GM18868 (cell line): Measurements from ENCODE around the gene THADA.
"Not testable (repeated sequence)": the region's sequence is repeated elsewhere in the genome, so short reads cannot be mapped to it uniquely, and the experiment has no call there.

ENCODE experiments used
- ATAC-seq: cut with Tn5 transposase; IDR thresholded peaks from one replicate; pipeline ENCODE4 v1.9.1; 2021; ENCODE audit warnings: mild to moderate bottlenecking, moderate library complexity; ENCODE audit not compliant: unreplicated experiment

Gene THADA, protein sequence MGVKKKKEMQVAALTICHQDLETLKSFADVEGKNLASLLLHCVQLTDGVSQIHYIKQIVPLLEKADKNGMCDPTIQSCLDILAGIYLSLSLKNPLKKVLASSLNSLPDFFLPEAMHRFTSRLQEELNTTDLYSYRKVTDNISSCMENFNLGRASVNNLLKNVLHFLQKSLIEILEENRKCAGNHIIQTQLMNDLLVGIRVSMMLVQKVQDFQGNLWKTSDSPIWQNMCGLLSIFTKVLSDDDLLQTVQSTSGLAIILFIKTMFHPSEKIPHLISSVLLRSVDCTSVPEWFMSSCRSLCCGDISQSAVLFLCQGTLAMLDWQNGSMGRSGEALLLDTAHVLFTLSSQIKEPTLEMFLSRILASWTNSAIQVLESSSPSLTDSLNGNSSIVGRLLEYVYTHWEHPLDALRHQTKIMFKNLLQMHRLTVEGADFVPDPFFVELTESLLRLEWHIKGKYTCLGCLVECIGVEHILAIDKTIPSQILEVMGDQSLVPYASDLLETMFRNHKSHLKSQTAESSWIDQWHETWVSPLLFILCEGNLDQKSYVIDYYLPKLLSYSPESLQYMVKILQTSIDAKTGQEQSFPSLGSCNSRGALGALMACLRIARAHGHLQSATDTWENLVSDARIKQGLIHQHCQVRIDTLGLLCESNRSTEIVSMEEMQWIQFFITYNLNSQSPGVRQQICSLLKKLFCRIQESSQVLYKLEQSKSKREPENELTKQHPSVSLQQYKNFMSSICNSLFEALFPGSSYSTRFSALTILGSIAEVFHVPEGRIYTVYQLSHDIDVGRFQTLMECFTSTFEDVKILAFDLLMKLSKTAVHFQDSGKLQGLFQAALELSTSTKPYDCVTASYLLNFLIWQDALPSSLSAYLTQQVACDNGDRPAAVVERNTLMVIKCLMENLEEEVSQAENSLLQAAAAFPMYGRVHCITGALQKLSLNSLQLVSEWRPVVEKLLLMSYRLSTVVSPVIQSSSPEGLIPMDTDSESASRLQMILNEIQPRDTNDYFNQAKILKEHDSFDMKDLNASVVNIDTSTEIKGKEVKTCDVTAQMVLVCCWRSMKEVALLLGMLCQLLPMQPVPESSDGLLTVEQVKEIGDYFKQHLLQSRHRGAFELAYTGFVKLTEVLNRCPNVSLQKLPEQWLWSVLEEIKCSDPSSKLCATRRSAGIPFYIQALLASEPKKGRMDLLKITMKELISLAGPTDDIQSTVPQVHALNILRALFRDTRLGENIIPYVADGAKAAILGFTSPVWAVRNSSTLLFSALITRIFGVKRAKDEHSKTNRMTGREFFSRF (N-terminal part only)

DNA sequence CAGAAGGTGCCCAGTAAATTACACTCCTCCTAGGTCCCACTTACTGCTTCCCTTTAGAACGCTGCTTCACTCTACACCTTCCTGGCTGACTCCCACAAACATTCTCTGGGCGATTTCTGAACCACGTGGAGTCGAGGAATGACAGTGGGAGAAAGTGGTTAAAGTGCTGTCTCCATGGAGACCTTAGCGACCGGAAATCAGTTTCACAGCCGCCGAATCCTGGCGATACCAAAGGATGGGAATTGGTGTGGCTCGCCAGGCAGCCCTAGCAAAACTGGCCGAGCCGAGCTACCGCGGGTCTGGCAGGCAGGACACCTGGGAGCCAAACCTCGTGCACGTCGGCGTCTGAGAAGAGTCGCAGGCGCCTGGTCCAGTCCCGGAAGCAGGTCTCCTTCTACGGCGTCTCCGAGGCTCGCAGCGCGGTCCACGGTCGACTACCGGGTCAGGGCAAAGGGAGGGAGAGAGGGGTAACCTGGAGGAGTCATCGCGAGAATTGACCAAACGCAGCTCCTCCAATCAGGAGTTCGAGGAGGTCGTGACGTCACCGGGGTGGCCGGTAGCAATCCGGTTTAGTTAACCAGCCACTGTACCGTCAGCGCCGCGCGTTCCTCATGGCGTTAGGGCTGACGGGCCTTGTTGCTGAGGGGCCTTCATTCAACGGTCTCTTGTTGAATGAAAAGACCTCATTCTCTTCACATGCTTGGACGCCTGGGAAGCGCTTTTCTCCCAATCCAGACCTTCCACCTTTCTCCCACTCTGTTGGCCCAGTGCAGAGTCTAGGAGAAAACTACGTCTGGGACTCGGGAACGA lies at the start of gene THADA:
TSS of gene THADA (minus strand) at position 436 of the 810 bp plus-strand sequence. CDS start 3,646 bp downstream, outside the sequence.
- ATAC-seq: peak; percentile 97

DNA sequence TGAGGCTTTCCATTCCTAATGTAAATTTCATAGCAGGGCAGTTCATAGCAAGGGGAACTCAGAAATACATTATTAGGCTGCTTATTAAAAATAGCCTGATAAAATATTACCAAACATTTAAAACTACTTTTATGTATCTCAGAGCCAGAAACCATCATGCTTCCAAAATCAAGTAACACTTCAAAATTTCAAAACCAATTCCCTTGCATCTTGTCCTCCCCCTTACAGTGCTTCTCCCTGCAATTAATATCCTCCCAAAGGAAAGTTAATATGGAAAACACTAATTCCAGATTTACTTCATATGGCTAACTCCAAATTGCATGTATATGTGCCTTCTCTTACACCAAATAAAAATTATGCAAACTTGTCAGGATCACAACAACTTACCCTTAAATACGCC lies 47.8 kb upstream of the THADA start:
- no peak for ATAC-seq

DNA sequence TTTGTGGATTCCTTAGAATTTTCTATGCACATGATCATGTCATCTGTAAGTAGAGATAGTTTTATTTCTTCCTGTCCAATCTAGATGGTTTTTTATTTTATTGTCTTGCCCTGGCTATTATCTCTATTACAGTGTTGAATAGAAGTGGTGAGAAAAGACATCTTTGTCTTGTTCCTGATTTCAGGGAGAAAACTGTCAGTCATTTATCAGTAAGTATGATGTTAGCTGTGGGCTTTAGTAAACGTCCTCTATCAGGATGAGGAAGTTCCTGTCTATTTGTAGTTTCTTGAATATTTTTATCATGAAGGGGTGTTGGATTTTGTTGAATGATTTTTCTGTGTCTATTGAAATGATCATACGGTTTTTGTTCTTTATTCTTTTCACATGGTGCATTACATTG lies 46.5 kb upstream of the THADA start:
- no peak for ATAC-seq

DNA sequence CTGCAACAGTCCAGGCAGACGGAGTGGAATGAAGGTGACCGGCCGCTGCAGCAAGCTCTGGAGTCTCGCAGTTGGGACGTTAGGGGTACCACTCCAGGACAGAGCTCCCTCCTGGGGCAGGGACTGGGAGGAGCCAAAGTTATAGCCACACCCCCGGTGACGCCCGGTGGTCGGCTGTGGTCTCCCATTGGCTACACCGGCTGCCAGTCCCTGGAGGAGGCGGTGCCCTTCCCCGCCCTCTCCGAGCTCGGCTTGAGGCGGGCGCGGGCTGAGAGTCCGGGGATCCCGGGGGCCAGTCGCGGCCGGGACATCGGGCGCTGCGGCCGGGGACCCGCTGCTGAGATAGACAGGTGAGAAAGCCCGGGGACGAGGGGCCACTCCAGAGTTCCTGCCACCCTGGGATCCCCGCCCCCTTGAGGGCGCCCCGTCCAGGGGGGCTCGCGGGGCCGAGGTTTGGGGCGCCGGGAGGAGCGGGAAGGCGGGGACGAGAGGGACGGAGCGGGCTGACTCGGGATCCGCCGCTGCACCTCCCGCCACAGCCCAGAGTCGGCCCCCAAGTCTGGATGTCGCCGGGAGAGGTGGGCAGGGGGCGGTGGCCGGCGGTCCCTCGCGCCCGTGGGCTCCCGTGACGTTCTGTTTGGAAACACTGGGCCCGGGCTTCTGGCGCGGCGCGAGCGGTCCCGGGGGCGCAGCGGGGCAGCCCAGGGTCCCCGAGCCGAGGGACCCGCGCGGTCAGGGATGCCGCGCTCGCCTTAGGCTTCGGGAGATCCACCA lies 41.4 kb upstream of the THADA start, which contains the start of gene PLEKHH2:
TSS of gene PLEKHH2 (plus strand) at position 231 of the 774 bp plus-strand sequence. CDS start 7,414 bp downstream, outside the sequence.
- ATAC-seq: peak; percentile 100

DNA sequence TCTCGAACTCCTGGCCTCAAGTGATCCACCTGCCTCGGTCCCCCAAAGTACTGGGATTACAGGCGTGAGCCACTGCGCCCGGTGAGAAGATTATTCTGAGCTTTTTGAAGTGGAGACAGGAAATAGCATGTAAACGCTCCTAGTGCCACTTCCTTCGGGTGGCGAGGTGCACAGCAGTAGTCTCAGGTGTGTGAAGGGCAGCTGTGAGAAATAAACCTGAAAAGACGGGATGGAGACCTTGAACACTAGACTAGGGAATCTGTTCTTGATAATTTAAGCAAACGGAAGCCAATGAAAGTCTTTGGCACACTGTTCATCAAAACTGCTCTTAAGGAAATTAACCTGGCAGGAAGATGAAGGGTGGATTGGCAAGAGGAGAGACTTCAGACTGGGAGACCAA lies 40.8 kb upstream of the THADA start:
- no peak for ATAC-seq

DNA sequence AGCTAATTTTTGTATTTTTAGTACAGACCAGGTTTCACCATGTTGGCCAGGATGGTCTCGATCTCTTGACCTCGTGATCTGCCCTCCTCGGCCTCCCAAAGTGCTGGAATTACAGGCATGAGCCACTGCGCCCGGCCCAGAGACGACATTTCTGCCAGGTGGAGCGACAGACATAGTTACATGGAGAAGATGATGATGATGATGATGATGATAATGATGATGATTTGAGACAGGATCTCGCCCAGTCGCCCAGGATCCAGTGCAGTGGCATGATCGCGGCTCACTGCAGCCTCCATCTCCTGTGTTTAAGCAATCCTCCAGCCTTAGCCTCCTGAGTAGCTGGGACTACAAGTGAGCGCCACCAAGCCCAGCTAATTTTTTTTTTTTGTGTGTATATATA lies 40.3 kb upstream of the THADA start:
- ATAC-seq: not testable (repeated sequence)

DNA sequence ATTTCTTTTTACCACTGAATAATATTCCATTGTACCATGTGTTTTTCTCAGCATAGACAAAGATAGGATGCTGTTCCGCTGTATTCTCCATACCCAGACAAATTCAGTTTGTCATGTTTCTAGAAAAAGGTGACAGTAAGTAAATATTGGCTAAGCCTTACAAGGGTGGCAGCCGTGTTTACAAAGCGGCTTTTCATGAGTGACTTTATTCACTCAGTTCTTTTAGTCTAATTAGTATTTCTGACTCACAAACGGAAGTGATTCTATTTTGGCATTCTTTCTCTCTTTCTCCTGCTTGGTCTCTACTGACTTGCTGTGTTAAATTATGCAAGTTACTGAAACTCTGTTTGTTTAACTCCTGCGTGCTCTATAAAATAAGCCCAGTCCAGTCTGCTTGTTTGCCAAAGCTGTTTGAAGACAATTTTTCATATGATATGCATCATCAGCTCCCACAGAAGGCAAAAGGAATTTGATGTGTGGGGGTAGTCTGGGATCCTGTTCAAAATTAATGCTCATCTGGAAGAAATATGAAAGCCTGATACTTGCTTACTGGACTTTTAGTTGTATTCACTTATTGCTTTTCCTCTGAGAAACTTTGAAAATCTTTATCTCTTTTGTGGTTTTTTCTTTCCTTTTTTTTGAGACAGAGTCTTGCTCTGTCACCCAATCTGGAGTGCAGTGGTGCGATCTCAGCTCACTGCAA lies 38.9 kb upstream of the THADA start:
- no peak for ATAC-seq

DNA sequence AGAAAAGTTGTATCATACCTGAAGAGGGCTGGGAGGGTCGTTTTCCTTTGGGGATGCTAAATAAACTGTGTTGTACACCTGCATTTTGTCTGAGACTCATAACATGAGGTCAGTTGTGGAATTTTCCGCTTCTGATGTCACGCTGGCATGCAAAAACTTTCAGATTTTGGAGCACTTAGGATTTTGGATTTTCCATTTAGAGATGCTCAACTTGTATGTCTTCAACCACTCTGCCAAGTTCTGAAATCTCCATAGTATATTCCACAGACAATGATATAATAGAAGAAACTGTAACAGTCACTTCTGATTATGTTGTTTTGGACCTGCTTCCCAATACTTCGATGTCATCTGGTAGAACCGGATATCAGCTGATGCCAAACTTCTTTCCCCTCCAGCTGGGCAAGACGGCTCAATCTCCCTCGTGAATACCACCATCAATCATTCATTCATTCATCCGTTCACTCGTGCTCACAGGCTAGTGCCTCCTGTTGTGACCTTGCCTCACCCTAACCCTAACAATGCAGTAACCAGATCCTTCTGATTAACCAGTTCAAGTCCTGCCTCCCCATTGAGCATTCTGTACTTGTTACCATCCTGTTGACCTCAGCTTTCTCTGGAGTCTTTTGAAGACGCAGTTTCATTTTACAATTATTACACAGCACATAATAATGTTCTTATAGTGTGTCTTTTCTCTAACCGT lies 35.9 kb upstream of the THADA start:
- no peak for ATAC-seq

DNA sequence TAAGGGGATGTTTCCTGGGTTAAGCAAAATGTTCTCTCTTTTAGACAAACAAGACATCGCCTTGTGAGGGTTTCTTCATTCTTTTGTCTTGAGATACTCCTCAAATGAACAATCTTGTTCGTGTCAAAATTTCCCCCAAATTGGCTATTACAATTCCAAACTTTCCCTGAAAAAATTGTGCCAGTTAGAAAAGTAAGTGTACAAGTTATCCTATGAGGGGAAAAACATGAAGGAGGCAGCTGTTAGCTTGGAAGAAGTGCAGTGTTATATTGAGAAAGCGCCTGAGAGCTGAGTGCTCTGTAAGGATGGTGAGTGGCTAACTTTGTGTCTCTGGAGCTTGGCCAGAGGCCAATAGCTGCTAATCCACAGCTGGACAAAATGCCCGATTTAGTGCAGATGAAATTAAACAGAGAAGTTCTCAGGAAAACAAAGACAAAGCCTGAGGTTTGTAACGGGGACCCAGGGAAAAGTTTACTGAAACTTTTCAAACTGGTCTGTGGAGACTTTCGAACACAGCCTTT lies 27.2 kb upstream of the THADA start:
- ATAC-seq: no peak

DNA sequence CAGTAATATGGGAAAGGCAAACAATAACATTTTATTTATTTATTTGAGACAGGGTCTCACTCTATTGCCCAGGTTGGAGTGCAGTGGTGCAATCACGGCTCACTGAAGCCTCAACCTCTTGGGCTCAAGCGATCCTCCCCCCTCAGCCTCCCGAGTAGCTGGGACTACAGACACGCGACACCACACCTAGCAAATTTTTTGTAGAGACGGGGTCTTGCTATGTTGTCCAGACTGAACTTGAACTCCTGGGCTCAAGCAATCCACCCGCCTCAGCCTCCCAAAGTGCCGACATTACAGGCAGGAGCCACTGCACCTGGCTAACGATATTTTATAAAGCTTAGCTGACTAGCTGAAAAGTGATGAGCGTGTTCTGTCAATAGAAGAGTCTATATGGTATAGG lies 23.7 kb upstream of the THADA start:
- no peak for ATAC-seq

DNA sequence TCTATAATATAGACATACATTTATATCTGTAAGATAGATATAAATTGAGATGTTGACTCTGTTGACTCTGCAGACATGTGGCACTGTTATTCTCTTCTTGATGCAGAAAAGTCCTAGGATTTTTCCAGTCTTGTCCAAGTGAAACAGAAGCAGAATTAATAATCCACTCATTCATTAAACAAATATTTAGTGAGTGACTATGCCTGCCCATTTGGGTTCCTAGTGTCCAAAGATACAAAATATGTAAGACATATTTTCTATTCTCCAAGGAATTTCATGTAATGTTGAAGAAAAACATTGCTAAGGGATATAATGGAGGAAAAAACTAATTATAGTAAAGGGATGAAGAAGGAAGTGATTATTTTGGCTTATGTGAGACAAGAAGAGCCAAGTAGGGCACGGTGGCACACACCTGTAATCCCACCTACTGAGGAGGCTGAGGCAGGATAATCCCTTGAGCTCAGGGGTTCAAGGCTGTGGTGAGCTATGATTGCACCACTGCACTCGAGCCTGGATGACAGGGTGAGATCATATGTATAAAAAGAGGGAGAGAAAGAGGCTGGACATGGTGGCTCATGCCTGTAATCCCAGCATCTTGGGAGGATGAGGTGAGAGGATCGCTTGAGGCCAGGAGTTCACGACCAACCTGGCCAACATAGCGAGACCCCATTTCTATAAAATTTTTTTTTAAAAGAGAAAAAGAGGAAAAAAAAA lies 21.3 kb upstream of the THADA start:
- ATAC-seq: no peak

DNA sequence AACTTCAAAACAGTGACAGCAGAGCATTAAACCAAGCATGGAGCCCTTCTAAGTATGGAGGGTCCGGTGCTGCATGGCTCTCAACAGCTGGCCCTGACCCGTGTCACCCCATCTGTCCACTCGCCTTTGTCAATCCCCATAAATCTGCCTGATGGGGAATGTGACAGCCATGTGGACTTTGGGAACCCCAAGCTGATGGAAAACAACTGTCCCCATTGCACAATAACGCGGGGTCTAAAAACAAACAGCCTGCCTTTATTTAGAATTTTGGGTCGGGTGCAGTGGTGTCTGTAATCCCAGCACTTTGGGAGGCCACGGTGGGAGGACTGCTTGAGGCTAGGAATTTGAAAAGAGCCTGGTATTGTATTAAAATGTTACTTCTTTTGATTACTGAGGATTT lies 17.1 kb upstream of the THADA start:
- no peak for ATAC-seq

DNA sequence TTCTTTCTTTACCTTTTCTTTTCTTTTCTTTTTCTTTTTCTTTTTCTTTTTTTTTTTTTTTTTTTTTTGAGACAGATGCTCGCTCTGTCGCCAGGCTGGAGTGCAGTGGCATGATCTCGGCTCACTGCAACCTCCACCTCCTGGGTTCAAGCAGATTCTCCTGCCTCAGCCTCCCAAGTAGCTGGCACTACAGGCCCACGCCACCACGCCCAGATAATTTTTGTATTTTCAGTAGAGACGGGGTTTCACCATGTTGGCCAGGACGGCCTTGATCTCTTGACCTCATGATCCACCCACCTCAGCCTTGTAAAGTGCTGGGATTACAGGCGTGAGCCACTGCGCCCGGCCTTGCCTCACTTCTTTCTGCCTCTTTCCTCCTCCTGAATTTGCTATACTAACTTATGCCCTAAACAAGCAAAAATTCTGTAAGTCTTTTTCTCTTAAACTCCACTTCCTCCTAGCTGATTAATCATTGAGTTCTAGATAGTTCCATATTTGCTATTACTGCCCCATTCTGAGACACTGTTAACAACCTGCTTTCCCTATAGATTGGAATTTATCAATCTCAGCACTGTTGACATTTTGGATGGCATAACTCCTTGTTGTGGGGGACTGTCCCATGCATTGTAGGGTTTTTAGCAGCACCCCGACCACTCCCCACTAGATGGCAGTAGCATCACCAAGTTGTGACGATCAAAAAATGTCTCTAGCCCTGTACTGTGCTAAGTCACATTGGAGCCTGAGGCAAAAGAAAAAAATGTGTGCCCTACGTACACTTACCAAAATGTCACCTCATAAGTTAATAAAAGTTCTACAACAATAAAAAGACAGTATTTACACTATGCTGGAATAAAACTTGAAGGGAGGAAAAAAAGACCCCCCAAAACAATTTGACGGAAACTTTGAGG lies 16.4 kb upstream of the THADA start:
- peak; percentile 83 for ATAC-seq

DNA sequence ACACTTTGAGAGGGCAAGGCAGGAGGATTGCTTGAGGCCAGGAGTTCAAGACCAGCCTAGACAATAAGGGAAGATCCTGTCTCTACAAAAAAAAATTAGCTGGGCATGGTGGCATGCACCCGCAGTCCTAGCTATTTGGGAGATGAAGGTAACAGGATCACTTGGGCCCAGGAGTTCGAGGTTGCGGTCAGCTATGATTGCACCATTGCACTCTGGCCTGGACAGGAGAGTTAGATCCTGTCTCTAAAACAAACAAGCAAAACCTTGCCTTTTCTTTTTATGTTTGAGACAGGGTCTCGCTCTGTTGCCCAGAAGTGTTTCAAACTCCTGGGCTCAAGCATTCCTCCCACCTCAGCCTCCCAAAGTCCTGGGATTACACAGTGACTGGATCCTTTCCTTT lies 14.5 kb upstream of the THADA start:
- ATAC-seq: no peak

DNA sequence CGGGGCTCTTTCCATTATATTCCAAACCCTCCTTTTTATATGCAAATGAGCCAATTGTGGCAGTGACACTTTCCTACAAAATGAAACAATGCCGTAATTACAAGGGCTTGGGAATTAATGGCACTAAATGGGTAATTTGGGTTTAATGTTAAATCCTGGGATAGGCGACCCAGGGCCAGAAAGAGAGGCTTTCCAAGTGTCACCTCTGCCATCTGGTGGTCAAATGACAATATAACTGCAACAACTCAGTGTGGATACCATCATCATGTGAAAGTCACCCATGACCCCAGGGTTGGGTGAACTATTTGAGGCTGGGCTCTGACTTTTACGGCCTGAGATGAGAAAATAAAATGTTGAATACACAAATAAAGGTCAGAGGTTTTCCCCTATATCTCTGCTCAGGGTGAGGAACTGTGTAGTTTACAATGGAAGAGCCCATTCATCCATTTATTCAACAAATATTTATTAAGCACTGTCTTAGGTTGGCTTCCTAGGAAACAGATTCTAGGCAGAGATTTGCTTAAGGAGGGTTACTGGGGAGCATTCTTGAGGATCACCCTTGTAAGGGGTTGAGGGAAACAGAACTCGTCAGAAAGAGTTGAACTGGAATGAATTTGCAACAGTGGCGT lies 13.6 kb upstream of the THADA start:
- ATAC-seq: peak; percentile 52

DNA sequence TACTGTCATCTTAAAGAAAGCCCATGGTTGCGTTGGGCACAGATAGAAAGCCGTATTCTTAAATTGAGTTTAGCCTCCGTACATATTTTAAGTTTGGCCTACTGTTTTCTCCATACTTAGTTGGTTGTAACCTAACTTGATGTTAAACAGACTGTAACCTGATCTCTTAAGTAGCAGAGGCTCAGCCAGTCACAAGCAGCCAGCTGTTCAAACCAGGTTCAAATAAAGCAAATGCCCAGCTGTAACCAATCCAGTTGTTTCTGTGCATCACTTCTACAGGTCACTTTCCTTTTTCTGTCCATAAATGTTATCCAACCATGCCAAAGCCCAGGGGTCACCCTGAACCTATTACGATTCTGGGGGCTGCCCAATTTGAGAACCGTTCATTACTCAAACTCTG lies 10.0 kb upstream of the THADA start:
- ATAC-seq: no peak
